HTR-8/SVneo (cell line): Measurements from ENCODE around the gene APOL4.
"Not testable (repeated sequence)": the region's sequence is repeated elsewhere in the genome, so short reads cannot be mapped to it uniquely, and the experiment has no call there.

Experiments used
- DNase-seq: peaks from one replicate; pipeline ENCODE4 v3.0.0; 2011; ENCODE audit warnings: low spot score, mixed read lengths; ENCODE audit not compliant: insufficient read length
- FAIRE-seq: peaks from 2 replicates; lab custom pipeline; 2011; peaks lifted over from hg19 to GRCh38; lab: Jason Lieb, UNC

Gene APOL4

GRCh38 chr22:36191106-36191836, 10.3 kb downstream of the APOL4 start:
- FAIRE-seq: no peak
- DNase-seq: no peak

- not testable (repeated sequence) for DNase-seq, FAIRE-seq
Observed at GRCh38 chr22:36187862-36188261, 13.7 kb downstream of the APOL4 start.

DNA sequence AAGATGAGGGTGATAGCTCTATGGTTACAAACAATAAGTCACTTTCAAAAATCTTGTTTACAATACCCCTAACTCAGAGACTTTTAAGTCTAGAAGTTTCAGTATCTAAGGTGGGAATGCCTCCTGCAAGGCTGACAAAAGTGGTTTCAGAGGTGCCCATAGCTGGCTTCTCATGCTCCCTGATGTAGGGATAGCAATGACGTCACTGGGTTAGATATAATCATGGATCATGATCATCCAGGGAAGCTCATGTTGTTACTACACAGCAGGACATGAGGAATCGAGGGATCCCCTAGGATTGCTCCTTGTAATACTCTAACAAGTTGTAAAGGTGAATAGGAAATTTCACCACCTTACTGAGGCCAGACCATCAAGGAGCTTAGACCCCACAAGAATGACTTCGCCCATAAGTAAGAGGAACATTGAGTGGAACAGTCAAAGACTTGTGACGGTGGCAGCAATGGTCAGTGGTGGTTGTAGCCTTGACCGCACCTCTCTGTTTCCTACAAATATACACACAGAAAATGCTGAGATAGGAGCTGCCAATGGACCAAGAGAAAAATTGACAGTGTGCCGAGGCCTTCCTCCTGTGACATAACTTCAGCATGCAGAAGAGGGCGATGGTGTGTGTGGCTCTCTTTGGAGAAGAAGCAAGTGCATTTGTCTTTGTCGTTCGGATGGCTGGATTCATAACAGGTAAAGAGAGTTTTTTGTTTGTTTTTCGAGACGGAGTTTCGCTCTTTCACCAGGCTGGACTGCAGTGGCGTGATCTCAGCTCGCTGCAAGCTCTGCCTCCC, 15.6 kb downstream of the APOL4 start:
- DNase-seq (no peak), FAIRE-seq (no peak)

DNA sequence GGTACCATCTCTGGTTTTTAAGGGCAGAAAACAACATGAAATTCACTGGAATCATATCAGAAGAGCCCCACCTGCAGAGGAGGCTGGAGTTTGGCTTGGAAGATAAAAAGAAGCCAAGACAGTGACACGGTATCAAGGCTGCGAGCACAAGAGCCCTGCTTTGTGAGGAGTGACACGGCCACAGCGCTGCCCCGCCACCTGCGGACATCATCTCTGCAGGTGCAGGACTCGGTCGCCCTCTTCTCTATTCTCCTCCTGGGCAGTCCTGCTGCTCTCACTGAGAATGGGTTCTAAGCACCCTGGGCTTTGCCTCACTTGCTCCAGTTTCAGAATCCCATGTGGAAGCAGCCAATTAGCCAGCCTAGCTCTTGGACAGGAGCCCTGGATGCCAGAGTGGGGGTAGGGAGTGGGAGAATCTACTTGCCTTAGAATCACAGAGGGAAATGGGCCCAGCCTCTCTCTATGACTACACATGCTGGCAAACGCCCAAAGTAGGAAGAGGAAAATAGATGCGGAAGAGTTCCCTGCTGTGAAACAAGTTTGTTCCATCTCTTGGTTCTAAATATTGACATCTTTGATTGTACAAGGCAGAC, 17.1 kb downstream of the APOL4 start:
- FAIRE-seq (no peak), DNase-seq (no peak)

- no peak for FAIRE-seq
- DNase-seq: no peak
Observed at GRCh38 chr22:36183446-36183845, 18.2 kb downstream of the APOL4 start.

GRCh38 chr22:36182857-36183256, 18.8 kb downstream of the APOL4 start:
- FAIRE-seq: no peak

GRCh38 chr22:36182056-36182455, 19.6 kb downstream of the APOL4 start:
- FAIRE-seq: no peak
- DNase-seq: no peak

More at GRCh38 chr22:36182857-36183256, 18.8 kb downstream of the APOL4 start:
- no peak for DNase-seq

DNA sequence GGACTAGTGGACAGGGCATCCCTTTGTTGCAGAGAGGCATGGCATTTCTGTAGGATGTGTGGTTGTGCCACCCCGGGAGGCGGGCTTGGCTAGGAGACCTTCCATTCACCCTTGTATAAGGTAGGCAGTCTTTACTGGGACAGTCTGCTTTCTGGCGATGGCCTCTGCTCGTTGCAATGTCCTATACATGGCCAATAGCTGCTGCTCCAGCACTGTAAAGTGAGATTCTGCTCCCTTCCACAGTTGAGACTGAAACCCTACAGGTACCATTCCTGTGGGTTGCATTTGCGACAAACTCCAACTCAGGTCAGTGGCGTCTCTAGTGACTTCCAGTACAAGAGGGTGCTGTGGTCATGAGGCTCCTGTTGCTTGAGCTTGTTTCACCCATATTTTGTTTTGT, 20.7 kb downstream of the APOL4 start:
- DNase-seq (no peak), FAIRE-seq (no peak)

DNA sequence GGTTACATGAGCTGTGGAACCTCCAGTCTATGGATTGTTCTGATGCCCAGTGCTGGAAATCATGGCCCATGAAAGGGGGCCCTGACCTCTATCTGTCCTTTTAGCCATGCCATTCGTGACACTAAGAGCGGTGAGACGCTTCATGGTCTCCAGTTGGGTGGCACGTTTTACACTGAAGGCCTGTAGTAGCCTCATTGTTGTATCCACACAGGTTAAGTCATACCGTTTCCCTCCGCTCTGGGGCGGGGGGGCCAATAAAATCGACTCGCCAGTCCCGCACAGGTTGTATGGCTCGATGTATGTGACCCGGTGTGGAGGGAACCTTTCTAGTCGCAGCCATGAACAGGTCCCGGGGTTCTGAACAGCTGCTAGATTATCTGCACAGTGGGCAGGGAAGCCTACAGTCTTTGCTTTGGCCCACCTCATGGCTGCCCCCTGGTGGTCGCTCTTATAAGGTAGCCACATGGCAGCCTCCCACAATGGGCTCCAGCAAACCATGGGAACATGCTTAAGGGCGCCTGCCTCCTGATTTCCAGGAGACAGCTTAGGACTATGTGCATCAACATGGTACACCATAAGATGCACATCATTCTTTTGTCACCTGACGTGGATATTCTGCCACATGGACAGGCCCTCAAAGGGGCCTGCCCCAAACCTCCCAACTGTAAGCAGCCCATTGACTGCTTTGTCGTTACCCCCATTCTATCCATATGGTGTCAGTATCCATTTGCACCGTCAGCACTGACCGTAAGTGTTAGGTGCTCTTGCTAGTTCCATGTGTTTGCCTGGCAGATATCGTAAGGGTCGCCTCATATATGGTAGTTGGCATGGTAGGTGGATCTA, 21.4 kb downstream of the APOL4 start:
- FAIRE-seq: no peak

DNA sequence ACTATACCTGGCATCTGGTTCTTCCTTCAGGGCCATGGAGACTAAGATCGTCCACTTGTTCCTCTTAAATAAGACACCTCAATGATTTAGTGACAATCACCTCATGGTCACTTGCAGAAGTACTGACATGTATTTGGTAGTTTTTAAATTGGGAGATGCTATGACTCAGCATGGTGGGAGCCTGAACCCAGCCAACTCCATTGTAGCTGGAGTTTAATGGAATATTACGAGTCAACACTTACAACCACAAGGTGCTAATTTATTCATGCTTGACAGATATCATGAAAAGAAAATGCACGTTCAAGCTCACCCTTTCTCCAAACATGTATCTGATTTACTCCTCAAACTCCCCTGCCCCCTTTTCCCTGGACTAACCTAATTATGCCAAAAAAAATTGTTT, 24.4 kb downstream of the APOL4 start:
- FAIRE-seq: no peak
- DNase-seq: no peak

More for the DNA sequence above, 21.4 kb downstream of the APOL4 start:
- peak; percentile 60 for DNase-seq

DNA sequence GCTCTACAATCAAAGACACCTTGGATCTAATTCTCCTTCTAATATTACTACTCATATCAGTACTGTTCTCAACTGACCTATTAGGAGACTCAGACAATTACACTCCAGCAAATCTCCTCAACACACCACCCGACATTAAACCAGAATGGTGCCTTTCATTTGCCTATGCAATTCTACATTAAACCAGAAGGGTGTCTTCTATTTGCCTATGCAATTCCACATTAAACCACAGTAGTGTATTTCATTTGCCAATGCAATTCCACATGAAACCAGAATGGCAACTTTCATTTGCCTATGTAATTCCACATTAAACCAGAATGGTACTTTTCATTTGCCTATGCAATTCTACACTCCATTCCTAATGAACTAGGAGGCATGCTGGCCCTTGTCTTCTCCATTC, 25.7 kb downstream of the APOL4 start:
- no peak for FAIRE-seq

DNA sequence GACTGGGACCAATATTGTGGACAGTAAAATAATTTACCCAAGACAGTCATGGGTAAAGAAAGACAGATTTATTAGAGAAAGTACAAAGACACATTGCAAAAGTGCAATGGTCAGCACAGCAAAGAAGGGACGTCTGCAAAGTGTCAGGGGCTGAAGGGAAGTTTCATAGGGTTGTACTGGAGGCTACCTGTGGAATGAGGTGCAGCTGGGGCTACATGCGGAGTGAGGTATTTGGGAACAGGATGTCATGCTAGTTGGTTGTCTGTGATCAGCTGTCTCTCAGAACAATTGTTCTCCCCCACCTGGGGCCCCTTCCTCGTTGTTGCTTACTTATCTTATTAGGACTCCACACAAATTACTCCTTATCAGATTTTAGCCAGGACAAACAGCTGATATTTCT, 29.7 kb downstream of the APOL4 start:
- DNase-seq: no peak
- FAIRE-seq: no peak

More for the DNA sequence above, 25.7 kb downstream of the APOL4 start:
- DNase-seq: no peak

DNA sequence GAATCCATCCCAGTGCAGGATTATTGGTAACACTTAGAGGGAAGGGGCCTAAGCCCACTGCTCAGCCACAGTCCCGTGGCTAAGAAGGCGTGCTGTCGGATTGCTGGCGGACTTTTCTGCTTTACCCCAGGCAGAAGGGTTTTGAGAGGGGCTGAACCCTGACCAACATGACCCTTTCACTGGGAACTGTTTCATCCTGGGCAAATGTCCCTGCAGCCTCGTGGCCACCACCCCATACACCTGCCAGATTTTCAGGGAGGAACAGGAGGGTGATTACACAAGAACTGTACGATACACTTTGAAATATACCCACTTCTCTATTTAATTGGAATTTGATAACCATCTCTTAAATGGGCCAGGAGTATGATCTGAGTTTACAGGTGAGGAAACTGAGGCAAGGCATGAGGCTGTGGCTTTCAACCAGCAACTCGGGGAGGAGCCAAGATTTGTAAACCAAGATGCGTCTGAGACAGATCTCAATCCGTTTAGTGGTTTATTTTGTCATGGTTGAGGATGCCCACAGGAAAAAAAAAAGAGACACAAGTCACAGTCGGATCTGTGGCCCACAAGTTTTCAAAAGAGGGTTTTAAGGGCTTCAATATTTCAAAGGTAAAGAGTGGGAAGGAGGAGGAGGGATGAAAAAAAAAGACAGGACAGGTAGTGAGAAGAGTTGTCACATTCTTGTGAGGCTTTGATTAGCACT, 34.9 kb downstream of the APOL4 start:
- FAIRE-seq (no peak), DNase-seq (no peak)

GRCh38 chr22:36166086-36166485, 35.5 kb downstream of the APOL4 start:
- DNase-seq (no peak), FAIRE-seq (no peak)

- FAIRE-seq (no peak), DNase-seq (no peak)
Observed at GRCh38 chr22:36165141-36165540, 36.5 kb downstream of the APOL4 start.

DNA sequence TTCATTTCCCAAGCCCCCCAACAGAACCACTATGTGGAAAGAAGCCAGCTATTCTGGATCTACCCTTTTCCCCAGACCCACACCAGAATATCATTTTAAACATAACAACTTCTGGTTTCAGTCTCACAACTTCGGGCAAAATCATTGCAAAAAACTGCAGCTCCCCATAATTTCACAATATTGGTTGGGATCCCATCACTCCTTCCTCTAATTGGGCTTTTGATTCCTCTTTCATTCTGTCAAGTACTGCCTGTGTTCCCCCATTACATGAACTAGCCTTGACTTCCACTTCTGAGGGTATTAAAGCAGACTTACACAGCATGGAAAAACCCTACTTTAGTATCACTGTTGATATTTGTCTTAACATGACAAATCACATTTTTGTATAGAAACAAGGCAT, 37.0 kb downstream of the APOL4 start:
- no peak for FAIRE-seq
- no peak for DNase-seq

DNA sequence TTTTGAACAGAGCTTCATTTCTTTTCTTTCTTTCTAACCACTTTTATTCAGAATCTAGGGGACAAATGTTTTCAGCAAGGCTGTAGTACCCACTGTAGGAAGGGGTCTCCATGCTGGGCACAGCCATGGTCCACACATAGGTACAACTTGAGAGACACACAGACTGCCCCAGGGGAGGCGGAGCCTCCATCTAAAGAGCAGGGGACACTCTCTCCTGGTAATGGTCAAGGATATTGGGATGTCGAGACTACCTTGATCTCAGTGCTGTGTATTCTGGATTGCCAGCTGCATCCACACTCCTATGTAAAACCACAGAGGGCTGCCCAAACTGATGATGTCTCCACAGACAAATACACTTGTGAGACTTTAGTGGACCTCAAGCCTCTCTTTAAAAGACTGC, 38.1 kb downstream of the APOL4 start:
- no peak for DNase-seq
- no peak for FAIRE-seq

GRCh38 chr22:36162127-36163034, 39.2 kb downstream of the APOL4 start:
- DNase-seq (no peak), FAIRE-seq (no peak)

- FAIRE-seq, DNase-seq: not testable (repeated sequence)
Observed at GRCh38 chr22:36161793-36162126, 39.8 kb downstream of the APOL4 start.
